Transverse colon (tissue), 3 donors: Measurements from ENCODE around the gene VPS18.

Experiments
- POLR2A ChIP-seq: fragments of 450-650 bp; IDR thresholded peaks from one replicate; pipeline ENCODE4 v1.6.1; 2016; ENCODE audit warnings: antibody characterized with exemption, mild to moderate bottlenecking, moderate library complexity
- TF ChIP-seq, protein P1 (sequence below), 5 experiments: fragments of 200-600 bp in 3 of 5; fragments of 450-650 bp in 2 of 5; sonication (generic) in 3 of 5; IDR thresholded peaks; 1 replicate in 2 of 5; 2 replicates in 3 of 5; pipeline ENCODE4 v1.5.1; 2016 to 2017; ENCODE audit warnings: antibody characterized with exemption in 5 of 5, inconsistent platforms in 3 of 5, mild to moderate bottlenecking in 2 of 5, moderate library complexity in 1 of 5

- TF ChIP-seq POLR2A, result no peak
- TF ChIP-seq, protein P1, sequence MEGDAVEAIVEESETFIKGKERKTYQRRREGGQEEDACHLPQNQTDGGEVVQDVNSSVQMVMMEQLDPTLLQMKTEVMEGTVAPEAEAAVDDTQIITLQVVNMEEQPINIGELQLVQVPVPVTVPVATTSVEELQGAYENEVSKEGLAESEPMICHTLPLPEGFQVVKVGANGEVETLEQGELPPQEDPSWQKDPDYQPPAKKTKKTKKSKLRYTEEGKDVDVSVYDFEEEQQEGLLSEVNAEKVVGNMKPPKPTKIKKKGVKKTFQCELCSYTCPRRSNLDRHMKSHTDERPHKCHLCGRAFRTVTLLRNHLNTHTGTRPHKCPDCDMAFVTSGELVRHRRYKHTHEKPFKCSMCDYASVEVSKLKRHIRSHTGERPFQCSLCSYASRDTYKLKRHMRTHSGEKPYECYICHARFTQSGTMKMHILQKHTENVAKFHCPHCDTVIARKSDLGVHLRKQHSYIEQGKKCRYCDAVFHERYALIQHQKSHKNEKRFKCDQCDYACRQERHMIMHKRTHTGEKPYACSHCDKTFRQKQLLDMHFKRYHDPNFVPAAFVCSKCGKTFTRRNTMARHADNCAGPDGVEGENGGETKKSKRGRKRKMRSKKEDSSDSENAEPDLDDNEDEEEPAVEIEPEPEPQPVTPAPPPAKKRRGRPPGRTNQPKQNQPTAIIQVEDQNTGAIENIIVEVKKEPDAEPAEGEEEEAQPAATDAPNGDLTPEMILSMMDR (IDR thresholded peaks at IDR 0.05), result no peak
These were observed 40.1 kb upstream of the VPS18 start for GRCh38 chr15:40854161-40854560.
